GM18498 (cell line): ENCODE data around the gene SPTSSA.
"Not testable (repeated sequence)": the region's sequence is repeated elsewhere in the genome, so short reads cannot be mapped to it uniquely, and the experiment has no call there.

Experiments used
- ATAC-seq: cut with Tn5 transposase; IDR thresholded peaks from one replicate; pipeline ENCODE4 v1.9.1; 2021; ENCODE audit warnings: mild to moderate bottlenecking, moderate library complexity; ENCODE audit not compliant: unreplicated experiment

The SPTSSA gene

DNA sequence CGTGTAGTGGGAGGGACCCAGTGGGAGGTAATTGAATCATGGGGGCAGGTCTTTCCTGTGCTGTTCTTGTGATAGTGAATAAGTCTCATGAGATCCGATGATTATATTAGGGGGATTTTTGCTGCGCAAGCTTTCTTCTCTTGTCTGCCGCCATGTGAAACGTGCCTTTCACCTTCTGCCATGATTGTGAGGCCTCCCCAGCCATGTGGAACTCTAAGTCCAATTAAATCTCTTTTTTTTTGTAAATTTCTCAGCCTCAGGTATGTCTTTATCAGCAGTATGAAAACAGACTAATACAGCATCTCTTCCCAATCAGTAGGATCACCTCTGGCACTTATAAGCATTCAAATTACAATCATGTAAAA is 34.0 kb downstream of the SPTSSA start:
- ATAC-seq: not testable (repeated sequence)

GRCh38 chr14:34426313-34427295 is 35.4 kb downstream of the SPTSSA start:
- no peak for ATAC-seq

- no peak for ATAC-seq
Measured at GRCh38 chr14:34425095-34425851, 36.8 kb downstream of the SPTSSA start.

DNA sequence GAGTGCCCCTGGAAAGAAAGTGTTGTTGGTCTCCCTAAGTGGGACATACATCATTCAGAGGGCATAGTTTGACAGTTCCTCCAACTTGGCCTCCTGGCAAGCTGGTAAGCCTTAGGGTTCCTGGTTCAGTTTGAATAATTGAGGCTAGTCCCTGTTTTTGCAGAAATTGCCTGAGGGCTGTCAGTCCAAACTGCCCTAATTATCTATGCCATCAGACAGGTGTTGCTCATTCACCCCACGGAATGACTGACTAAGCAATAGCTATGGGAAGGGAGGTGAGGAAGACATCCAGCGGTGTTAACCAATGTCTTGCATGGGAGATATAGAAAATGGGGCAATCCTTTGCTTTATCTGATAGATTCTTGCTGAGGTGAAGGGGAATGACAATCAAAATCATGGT is 37.6 kb downstream of the SPTSSA start:
- ATAC-seq: no peak

DNA sequence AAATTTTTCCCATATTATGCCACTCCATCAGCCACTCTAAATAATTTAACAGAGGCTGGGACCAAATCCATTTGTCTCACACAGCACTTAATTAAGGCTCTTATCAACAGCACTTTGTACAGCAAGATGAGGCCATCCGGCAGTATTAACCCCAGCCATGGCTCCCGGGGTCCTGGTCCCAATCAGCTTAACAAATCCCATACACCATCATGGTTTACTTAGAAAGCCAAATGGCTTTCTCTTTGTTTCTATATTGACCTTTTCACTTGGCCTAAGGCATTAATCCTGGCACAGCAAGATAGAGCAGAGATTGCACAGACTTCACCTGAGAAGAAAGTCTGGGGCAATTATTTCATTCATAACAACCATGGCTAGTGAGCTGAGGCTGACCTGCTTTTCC is 38.6 kb downstream of the SPTSSA start:
- no peak for ATAC-seq

- no peak for ATAC-seq
Measured at GRCh38 chr14:34420547-34421150, 41.4 kb downstream of the SPTSSA start.

- no peak for ATAC-seq
Measured at GRCh38 chr14:34409721-34410120, 52.3 kb downstream of the SPTSSA start.

- ATAC-seq: no peak
Measured at GRCh38 chr14:34407951-34408350, 54.1 kb downstream of the SPTSSA start.

DNA sequence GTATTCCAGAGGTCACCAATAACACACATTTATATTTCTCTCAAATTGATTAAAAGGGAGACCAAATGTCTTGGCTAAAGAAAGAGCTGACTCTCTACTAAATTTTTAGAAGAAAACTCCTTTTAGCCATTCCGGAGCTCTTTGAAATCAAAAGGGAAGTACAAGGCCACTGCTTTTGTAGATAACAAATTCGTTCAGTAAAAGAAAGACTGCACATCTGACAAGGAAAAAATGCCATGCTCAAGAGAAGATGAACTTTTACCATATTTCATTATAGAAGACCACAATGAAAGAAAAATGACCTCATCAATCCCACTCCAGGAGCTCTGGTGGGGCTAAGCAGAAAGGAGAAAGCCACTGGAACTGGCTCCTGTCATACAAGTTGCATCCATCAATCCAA is 57.6 kb downstream of the SPTSSA start:
- no peak for ATAC-seq

- no peak for ATAC-seq
Measured at GRCh38 chr14:34403646-34404045, 58.4 kb downstream of the SPTSSA start.

DNA sequence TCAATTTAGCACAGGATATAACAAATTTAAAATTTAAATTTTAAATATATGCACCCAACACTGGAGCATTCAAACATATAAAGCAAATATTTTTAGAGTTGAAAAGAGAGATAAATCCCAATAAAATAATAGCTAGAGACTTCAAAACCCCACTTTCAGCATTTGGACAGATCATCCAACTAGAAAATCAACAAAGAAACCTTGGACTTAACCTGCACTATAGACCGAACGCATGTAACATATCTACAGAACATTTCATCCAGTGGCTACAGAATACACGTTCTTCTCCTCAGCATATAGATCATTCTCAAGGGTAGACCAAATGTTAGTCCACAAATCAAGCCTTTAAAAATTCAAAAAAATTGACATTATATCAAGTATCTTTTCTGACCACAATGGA is 64.0 kb downstream of the SPTSSA start:
- ATAC-seq: no peak

- ATAC-seq: no peak
Measured at GRCh38 chr14:34387974-34388516, 74.0 kb downstream of the SPTSSA start.

- no peak for ATAC-seq
Measured at GRCh38 chr14:34386865-34387485, 75.1 kb downstream of the SPTSSA start.

DNA sequence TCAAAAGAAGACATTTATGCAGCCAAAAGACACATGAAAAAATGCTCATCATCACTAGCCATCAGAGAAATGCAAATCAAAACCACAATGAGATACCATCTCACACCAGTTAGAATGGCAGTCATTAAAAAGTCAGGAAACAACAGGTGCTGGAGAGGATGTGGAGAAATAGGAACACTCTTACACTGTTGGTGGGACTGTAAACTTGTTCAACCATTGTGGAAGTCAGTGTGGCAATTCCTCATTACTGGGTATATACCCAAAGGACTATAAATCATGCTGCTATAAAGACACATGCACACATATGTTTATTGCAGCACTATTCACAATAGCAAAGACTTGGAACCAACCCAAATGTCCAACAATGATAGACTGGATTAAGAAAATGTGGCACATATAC is 76.2 kb downstream of the SPTSSA start:
- ATAC-seq: not testable (repeated sequence)

GRCh38 chr14:34383839-34384238 is 78.2 kb downstream of the SPTSSA start:
- no peak for ATAC-seq
